Osteocyte (in vitro differentiated cells): ENCODE data around the gene CA5A. TPM values are rescaled to one million over a fixed set of nuclear protein-coding genes. Genes with fewer than 3 reads are reported as not detected.
"Not testable (repeated sequence)": the region's sequence is repeated elsewhere in the genome, so short reads cannot be mapped to it uniquely, and the experiment has no call there.

ENCODE experiments used
- DNase-seq: peaks from one replicate; pipeline ENCODE4 v3.0.0; 2021; ENCODE audit warnings: mixed read lengths; ENCODE audit not compliant: unreplicated experiment; ENCODE audit errors: extremely low spot score
- H3K27ac Mint-ChIP-seq: one replicate; pipeline ENCODE4 v1.8.0; 2021; ENCODE audit warnings: mild to moderate bottlenecking, mixed read lengths; ENCODE audit not compliant: unreplicated experiment
- H3K27me3 Mint-ChIP-seq: one replicate; pipeline ENCODE4 v1.8.0; 2021; ENCODE audit warnings: mixed read lengths; ENCODE audit not compliant: unreplicated experiment
- H3K36me3 Mint-ChIP-seq: one replicate; pipeline ENCODE4 v1.8.0; 2021; ENCODE audit warnings: mixed read lengths; ENCODE audit not compliant: unreplicated experiment
- H3K4me1 Mint-ChIP-seq: one replicate; pipeline ENCODE4 v1.8.0; 2021; ENCODE audit warnings: mixed read lengths; ENCODE audit not compliant: unreplicated experiment
- H3K4me3 Mint-ChIP-seq: one replicate; pipeline ENCODE4 v1.8.0; 2021; ENCODE audit warnings: mild to moderate bottlenecking, moderate library complexity, mixed read lengths; ENCODE audit not compliant: unreplicated experiment
- H3K9me3 Mint-ChIP-seq: one replicate; pipeline ENCODE4 v1.8.0; 2021; ENCODE audit warnings: mixed read lengths; ENCODE audit not compliant: unreplicated experiment
- total RNA-seq: library from RNA; stranded (reverse); gene quantifications from 2 replicates; pipeline ENCODE4 v1.2.1, GENCODE V29; 2021
- TF ChIP-seq, protein P1 (sequence below): fragments of 200-600 bp; sonication (generic); IDR thresholded peaks from 2 replicates; pipeline ENCODE4 v1.5.0; 2021; ENCODE audit warnings: antibody characterized with exemption, mild to moderate bottlenecking, moderate library complexity

CA5A gene
- total RNA-seq, 1 donor from 2014 or later: not detected

GRCh38 chr16:87939562-87940423 is 3.5 kb upstream of the CA5A start:
- Mint-ChIP-seq H3K4me1 (no peaks in the 10 kb centered on the region), H3K9me3 (no peaks in the 10 kb centered on the region), H3K36me3 (no peaks in the 10 kb centered on the region), H3K27me3 (peaks cover 8% of the 10 kb centered on the region), H3K4me3 (no peak overlapping the region), H3K27ac (no peak overlapping the region)
- no peak for DNase-seq
- TF ChIP-seq, protein P1, sequence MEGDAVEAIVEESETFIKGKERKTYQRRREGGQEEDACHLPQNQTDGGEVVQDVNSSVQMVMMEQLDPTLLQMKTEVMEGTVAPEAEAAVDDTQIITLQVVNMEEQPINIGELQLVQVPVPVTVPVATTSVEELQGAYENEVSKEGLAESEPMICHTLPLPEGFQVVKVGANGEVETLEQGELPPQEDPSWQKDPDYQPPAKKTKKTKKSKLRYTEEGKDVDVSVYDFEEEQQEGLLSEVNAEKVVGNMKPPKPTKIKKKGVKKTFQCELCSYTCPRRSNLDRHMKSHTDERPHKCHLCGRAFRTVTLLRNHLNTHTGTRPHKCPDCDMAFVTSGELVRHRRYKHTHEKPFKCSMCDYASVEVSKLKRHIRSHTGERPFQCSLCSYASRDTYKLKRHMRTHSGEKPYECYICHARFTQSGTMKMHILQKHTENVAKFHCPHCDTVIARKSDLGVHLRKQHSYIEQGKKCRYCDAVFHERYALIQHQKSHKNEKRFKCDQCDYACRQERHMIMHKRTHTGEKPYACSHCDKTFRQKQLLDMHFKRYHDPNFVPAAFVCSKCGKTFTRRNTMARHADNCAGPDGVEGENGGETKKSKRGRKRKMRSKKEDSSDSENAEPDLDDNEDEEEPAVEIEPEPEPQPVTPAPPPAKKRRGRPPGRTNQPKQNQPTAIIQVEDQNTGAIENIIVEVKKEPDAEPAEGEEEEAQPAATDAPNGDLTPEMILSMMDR: no peak

DNA sequence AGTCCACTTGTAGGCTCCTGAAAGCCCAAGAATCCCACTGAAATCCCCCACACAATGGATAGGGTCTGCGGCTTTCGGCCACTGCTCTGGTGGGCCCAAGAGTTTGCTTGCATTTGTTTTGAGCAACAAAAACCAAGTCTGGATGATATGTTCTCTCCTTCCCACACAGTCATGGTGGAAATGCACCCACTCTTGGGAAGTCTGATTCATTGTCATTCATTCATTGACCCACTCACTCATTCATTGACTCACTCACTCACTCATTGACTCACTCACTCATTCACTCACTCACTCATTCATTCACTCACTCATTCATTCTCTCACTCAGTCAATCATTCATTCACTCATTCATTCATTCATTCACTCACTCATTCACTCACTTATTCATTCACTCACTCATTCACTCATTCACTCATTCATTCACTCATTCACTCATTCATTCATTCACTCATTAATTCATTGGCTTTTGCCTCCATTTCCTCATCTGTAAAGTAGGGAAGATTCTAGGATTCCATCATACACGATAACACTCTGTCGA is 2.2 kb upstream of the CA5A start:
- no peak overlapping the region for H3K27ac Mint-ChIP-seq
- H3K27me3 Mint-ChIP-seq: peaks cover 8% of the 10 kb centered on the region
- TF ChIP-seq, protein P1: no peak
- no peaks in the 10 kb centered on the region for H3K36me3 Mint-ChIP-seq
- no peak overlapping the region for H3K4me3 Mint-ChIP-seq
- H3K4me1 Mint-ChIP-seq: no peaks in the 10 kb centered on the region
- no peaks in the 10 kb centered on the region for H3K9me3 Mint-ChIP-seq
- no peak for DNase-seq

- H3K27ac Mint-ChIP-seq, H3K4me3 Mint-ChIP-seq, H3K4me1 Mint-ChIP-seq, H3K27me3 Mint-ChIP-seq, H3K9me3 Mint-ChIP-seq, H3K36me3 Mint-ChIP-seq, DNase-seq: not testable (repeated sequence)
Observed at GRCh38 chr16:87937231-87937542, 858 bp upstream of the CA5A start.

DNA sequence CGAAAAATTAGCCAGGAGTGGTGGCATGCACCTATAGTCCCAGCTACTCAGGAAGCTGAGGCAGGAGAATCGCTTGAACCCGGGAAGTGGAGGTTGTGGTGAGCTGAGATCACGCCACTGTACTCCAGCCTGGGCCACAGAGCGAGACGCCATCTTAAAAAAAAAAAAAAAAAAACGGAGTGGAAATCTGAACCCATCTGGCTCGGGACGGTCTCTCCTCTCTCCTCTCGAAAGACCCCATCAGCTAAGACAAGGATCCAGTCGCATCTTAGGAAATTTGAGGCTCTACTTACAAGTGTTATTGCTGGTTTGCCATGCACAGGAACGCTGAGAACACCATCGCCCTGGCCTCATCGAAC is 334 bp downstream of the CA5A start:
- DNase-seq, H3K27ac Mint-ChIP-seq, H3K4me1 Mint-ChIP-seq, H3K9me3 Mint-ChIP-seq, H3K36me3 Mint-ChIP-seq, H3K4me3 Mint-ChIP-seq, H3K27me3 Mint-ChIP-seq: not testable (repeated sequence)

DNA sequence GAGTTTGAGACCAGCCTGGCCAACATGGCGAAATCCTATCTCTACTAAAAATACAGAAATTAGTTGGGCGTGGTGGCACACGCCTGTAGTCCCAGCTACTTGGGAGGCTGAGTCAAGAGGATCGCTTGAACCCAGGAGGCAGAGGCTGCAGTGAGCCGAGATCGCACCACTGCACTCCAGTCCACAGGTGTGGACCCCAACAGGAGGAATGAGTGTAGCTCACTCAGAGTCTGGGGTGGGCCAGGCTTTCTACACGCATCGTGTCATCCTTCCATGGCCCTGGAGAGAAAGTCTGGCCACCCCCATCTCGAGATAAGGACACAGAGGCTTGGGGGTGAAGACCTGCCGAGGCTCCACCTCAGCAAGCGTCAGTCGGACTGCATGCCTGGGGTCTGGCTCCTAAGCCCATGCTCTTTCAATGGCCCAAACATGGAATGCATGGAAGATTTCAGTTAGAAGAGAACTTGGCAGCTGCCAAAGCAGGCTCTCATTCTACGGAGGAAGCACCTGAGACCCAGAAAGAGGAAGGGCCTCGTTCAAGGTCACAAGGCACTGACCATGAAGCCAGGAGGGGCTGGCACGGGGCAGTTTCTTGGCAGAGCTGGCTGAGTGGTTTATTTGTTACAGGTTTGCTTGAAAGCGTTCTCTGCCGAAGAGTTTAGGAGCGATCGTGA is 1.4 kb downstream of the CA5A start:
- not testable (repeated sequence) for H3K36me3 Mint-ChIP-seq, DNase-seq, H3K9me3 Mint-ChIP-seq, H3K4me1 Mint-ChIP-seq, H3K27ac Mint-ChIP-seq, H3K4me3 Mint-ChIP-seq, H3K27me3 Mint-ChIP-seq

DNA sequence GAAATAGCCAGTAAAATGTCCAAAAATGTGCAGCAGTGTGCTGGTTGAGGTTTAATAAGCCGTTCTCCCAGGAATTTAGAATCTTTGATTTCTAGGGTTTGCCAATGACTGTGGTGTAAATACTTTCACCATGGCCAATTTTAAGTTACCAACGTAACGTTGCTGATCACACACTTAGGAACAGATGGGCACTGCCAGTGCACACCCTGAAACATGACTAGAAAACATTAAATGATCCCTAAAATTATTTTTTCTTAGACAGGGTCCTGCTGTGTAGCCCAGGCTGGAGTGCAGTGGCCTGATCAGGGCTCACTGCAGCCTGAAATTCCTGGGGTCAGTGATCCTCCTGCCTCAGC is 3.2 kb downstream of the CA5A start:
- no peaks in the 10 kb centered on the region for H3K36me3 Mint-ChIP-seq
- H3K27ac Mint-ChIP-seq: no peak overlapping the region
- no peak overlapping the region for H3K4me3 Mint-ChIP-seq
- H3K27me3 Mint-ChIP-seq: no peaks in the 10 kb centered on the region
- no peaks in the 10 kb centered on the region for H3K9me3 Mint-ChIP-seq
- TF ChIP-seq, protein P1: no peak
- H3K4me1 Mint-ChIP-seq: peaks cover 8% of the 10 kb centered on the region
- DNase-seq: no peak

DNA sequence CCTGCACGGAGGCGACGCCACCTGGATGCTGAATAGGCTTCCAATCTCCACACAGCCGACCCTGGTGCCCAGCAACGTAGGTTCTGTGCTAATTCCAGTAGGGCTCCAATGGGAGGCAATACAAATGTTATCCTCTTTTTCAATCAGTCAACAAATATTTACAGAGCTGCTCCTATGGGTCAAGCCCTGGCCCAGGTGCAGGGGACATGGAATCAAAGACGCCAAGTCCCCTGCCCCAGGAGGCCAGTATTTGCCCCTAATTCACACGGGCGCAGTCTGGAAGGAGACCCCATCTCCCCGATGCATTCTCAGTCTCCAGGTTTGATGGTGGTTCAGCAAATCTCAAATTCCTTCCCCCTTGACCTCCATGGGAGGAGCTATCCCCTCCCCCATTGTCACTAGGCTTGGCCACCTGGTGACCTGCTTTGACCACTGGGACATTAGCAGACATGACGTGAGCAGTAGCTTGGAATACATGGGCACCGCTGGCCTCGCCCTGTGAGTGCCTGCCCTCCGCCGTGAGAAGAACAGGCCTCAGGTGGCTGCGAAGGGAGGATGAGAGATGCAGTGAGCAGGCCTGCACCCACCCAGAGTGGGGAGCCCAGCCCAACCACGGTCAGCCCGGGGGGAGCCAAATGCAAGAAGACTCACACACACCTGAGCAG is 3.7 kb downstream of the CA5A start:
- not testable (repeated sequence) for H3K9me3 Mint-ChIP-seq, H3K4me1 Mint-ChIP-seq, H3K27me3 Mint-ChIP-seq, H3K4me3 Mint-ChIP-seq, H3K36me3 Mint-ChIP-seq, H3K27ac Mint-ChIP-seq, DNase-seq
